Ammon's horn (tissue), 1 donor: ENCODE results near the gene CC2D1A.
A peak's percentile ranks its signal among the peaks of the same experiment; 100 is the strongest.
"Not testable (repeated sequence)": the region's sequence is repeated elsewhere in the genome, so short reads cannot be mapped to it uniquely, and the experiment has no call there.

Experiments
- DNase-seq: peaks from one replicate; pipeline ENCODE4 v3.0.0-alpha.2; 2016; ENCODE audit warnings: low spot score

The CC2D1A gene

GRCh38 chr19:13962699-13963602 lies 57.0 kb downstream of the CC2D1A start:
- no peak for DNase-seq

DNA sequence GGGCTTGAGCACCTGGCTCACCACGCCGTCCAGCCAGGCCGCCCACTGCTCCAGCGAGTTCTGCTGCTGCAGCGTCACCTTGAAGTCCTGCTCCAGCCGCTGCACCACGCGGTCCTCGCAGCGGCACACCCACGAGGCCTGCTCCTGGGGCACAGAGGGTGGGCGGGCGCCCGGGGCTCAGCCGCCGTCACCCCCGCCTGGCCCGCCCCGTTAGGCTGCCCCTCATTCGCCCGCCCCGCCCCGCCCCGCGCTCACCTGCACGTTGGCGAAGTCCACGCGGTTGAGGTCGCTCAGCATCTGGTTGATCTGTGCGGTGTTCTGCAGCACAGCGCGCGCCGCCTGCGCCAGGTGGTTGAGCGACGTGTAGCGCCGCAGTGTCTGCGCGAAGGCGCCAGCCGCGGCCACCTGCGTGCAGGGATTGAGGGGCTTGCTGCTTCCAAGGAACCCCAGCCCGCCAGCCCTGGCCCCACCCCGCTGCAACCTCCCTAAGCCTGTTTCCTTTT lies 57.7 kb downstream of the CC2D1A start:
- no peak for DNase-seq

DNA sequence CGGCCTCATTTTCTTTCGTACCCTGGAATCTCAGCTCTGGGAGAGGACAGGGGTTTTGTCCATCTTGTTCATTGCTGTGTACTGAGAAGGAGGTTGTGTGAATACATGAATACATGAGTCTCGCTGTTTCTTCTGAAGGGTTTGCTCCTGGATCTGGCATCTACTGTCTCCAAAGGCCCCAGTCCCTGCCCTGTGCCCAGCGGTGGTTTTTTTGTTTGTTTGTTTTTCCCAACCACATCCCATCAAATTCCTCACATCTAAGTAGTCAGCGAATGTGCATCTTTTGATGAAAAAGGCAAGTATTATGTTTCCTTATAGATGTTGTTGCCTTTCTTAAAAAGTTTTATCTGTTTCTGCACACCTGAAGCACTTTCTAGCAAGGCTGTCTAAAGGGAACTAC lies 58.8 kb downstream of the CC2D1A start:
- DNase-seq, result no peak

DNA sequence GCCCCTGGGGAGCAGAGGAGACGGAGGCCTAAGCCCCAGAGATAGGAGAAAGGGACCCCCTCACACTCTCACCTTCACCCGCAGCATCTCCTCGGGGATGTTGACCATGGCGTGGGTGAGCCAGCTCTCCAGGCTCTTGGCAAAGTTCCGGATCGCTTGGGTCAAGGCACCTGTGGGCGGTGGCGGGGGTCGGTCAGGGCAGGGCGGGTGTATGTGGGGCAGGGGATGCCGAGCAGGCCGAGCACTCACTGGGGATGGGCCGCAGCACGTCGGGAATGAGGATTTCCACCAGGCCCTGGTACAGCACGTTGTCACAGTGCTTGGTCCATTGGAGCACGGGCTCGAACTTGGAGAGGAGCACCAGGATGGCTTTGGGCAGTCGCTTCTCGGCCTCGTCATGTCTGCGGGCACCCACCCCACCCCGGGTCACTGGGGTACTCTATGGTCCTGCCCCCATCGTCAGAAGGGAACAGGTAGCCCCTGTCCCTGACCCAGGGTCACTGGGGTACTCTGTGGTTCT lies 59.4 kb downstream of the CC2D1A start:
- DNase-seq, result no peak

- no peak for DNase-seq
Measured at GRCh38 chr19:13965926-13966683, 60.1 kb downstream of the CC2D1A start.

GRCh38 chr19:13966684-13967128 lies 60.7 kb downstream of the CC2D1A start:
- no peak for DNase-seq

GRCh38 chr19:13967206-13967605 lies 61.2 kb downstream of the CC2D1A start:
- not testable (repeated sequence) for DNase-seq

- no peak for DNase-seq
Measured at GRCh38 chr19:13968383-13968935, 62.5 kb downstream of the CC2D1A start.

- no peak for DNase-seq
Measured at GRCh38 chr19:13968999-13969398, 63.0 kb downstream of the CC2D1A start.

DNA sequence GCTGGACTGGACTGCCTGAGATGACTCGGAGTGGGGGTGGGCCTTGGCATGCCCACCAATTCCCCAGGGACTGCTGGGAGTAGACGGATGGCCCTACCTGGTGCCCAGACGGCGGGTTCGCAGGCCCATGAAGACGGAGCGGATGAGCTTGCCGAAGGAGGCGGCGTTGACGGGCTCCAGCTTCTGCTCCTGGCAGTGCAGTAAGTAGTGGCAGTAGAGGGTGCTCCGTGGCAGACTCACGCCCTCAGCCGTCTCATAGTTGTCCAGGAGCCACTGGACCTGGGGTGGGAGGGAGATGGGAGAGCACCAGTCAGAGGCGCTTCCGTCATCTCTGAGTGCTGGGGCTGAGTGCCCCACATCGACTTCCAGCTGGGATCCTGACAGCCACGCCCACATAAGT lies 63.9 kb downstream of the CC2D1A start:
- no peak for DNase-seq

DNA sequence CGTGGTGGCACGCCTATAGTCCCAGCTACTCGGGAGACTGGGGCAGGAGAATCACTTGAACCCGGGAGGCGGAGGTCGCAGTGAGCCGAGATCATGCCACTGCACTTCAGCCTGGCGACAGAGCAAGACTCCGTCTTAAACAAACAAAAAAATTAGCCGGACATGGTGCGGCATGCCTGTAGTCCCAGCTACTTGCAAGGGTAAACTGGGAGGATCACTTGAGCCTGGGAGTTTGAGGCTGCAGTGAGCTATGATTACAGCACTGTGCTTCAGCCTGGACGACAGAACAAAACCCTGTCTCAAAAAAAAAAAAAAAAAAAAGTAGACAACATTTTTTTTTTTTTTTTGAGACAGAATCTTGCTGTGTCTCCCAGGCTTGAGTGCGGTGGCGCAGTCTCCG lies 65.9 kb downstream of the CC2D1A start:
- not testable (repeated sequence) for DNase-seq

DNA sequence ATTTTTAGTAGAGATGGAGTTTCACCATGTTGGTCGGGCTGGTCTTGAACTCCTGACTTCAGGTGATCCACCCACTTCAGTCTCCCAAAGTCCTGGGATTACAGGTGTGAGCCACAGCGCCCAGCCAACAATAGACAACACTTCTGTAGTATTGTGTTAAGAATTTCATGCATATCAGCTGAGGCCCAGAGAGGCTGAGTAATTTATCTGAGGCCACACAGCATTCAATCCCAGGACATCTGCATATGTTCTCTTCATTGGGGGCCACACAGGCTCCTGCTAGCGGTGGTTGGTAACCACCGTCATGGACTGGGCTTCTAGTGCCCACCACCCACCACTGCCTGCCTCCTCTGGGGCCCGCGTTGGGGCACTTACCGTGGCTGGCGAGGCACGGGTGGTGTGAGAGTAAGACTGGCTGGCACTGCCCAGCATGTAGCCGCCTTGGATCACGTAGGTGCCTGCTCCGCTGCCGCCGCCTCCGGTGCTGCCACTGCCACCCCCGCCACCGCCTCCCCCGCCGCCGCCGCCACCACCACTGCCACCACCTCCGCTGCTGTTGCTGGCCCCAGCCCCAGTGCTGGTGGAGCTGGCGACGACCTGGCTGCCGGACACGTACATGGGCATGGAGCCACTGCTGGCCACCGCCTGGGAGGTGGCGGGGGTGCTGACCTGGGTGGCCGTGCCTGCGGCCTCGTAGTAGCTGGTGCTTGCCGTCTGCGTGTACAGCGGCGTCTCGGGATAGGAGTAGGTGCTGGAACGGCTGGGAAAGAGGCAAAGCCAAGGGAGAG lies 66.6 kb downstream of the CC2D1A start:
- no peak for DNase-seq

DNA sequence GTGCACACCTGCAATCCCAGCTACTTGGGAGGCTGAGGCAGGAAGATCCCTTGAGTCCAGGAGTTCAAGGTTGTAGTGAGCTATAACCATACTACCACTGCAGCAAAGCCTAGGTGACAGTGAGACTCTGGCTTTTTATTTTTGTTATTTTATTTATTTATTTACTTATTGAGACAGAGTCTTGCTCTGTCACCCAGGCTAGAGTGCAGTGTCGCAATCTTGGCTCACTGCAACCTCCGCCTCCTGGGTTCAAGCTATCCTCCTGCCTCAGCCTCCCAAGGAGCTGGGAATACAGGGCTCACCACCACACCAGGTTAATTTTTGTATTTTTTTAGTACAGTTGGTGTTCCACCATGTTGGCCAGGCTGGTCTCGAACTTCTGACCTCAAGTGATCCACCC lies 67.5 kb downstream of the CC2D1A start:
- DNase-seq, result not testable (repeated sequence)

DNA sequence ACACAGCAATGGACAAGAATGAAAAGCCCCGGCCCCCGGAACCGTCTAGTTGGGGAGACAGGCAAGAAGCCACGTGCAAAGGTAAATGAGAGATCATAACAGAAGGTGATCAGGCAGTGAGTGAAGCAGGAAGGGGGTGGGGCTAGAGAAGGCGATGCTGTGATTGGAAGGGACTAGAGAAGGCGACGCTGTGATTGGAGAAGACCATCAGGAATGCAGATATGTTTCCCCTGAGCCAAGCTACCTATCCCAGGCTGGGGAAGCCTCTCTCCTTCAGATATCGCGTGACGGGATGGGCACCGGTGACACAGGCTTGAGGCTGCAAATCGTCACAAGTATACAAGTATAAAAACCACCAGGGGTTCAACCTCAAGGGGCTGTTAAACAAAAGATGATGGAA lies 68.1 kb downstream of the CC2D1A start:
- DNase-seq, result no peak

DNA sequence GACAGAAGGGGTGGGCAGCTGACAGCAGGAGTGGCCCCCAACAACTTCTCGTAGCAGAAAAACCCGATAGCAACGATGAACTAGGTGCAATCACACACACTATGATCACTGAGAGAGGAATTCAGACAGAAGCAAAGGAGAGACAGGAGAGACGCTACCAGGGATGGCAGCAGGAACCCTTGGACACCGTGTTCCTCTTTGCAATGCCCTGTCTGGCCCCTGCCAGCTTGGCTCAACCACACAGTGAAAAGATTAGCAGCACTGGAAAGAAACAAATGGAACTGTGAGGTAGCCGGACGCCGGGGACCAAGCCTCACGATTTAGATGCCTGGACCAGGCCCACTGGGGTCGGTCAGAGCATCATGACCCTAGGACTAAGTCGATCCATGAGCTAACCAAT lies 69.9 kb downstream of the CC2D1A start:
- no peak for DNase-seq

- DNase-seq, result no peak
Measured at GRCh38 chr19:13976446-13976845, 70.4 kb downstream of the CC2D1A start.

- DNase-seq, result no peak
Measured at GRCh38 chr19:13977803-13978202, 71.8 kb downstream of the CC2D1A start.

DNA sequence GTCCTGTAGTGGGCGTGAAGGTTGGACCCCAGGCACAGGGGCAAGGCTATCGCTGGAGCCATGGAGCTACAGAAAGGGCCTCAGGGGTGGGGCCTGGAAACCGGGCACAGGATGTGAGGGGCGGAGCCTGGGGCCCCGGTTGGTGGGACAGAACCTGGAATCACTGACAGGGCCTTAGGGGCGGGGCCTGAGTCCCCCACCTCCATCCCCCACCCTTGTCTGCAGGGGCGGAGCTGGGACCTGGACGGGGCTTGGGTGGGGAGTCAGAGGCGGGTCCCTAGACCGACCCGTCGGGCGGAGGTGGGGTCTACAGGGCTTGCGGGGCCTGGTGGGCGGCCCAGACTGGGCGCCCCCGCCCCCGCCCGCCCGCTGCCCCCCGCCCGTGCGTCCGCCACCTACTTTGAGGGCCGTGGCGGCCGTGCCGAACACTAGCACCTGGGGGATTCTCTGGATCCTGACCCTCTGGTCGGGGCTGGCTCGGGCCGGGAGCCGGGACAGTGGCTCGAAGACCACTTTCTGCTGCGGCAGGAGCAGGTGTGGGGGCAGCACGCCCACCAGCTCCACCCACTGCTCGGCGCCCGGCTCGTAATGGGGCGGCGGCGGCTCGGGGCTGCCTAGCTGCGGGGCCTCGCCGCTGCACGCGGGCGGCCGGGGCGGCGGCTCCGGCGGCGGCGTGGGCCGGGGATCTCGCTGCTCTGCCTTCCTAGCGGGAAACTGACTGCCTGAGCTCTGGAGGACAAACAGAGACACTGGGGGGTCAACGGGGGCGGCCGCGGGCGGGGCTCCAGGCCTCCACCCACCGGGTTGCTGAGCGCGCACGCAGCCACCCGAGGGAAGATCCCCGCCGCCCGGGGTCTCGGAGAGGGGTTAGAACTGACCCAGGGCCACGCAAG lies 72.6 kb downstream of the CC2D1A start:
- peak; percentile 71 for DNase-seq

- no peak for DNase-seq
Measured at GRCh38 chr19:13979244-13979615, 73.2 kb downstream of the CC2D1A start.

DNA sequence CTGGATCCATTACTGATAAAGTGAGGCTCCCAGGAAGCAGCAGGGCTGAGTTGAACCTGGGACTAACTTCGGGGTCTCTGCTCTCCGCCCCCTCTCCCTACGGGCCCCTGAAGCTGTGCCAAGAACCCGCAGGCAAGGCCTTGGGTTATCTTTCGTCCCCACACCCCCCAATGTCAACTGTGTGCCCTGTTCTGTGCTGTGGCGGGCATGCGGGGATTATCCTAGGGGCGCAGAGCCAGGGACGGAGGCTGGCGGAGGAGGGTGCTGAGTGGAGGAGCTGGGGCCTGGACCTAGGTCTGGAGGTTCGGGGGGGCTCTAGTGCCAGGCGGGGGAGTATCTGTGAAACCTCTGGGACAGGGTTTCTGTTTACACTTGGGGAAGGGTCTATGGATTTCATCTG lies 73.7 kb downstream of the CC2D1A start:
- no peak for DNase-seq

GRCh38 chr19:13980340-13980739 lies 74.3 kb downstream of the CC2D1A start:
- no peak for DNase-seq
